Activated CD4-positive, alpha-beta T cell treated with anti-CD3 and anti-CD28 coated beads for 1 hour (primary cell): ENCODE measurements around the gene COL6A1.
A peak's percentile ranks its signal among the peaks of the same experiment; 100 is the strongest.

ENCODE experiments used
- DNase-seq: peaks from one replicate; pipeline ENCODE4 v3.0.0-alpha.2; 2020

Gene COL6A1

GRCh38 chr21:45982758-45983648 is 1.4 kb downstream of the COL6A1 start:
- no peak for DNase-seq

- DNase-seq: no peak
Measured at GRCh38 chr21:45983649-45983965, 2.0 kb downstream of the COL6A1 start.

- DNase-seq: no peak
Measured at GRCh38 chr21:45983981-45984551, 2.5 kb downstream of the COL6A1 start.

GRCh38 chr21:45984584-45985095 is 3.1 kb downstream of the COL6A1 start:
- no peak for DNase-seq

- DNase-seq: no peak
Measured at GRCh38 chr21:45985471-45986315, 4.1 kb downstream of the COL6A1 start.

- DNase-seq: no peak
Measured at GRCh38 chr21:45986316-45987051, 4.9 kb downstream of the COL6A1 start.

- DNase-seq: no peak
Measured at GRCh38 chr21:45987121-45987711, 5.6 kb downstream of the COL6A1 start.

- DNase-seq: no peak
Measured at GRCh38 chr21:45988366-45989347, 7.1 kb downstream of the COL6A1 start.

GRCh38 chr21:45989355-45990048 is 7.9 kb downstream of the COL6A1 start:
- no peak for DNase-seq

- DNase-seq: no peak
Measured at GRCh38 chr21:45990049-45990711, 8.6 kb downstream of the COL6A1 start.

GRCh38 chr21:45990741-45991605 is 9.4 kb downstream of the COL6A1 start:
- DNase-seq: peak; percentile 7

GRCh38 chr21:45991606-45992300 is 10.2 kb downstream of the COL6A1 start:
- peak; percentile 3 for DNase-seq

GRCh38 chr21:45992301-45993209 is 11.0 kb downstream of the COL6A1 start:
- peak; percentile 3 for DNase-seq

GRCh38 chr21:45993210-45994085 is 11.9 kb downstream of the COL6A1 start:
- DNase-seq: peak; percentile 3

GRCh38 chr21:45994086-45994661 is 12.6 kb downstream of the COL6A1 start:
- DNase-seq: peak; percentile 2
